Activated CD4-positive, alpha-beta T cell treated with anti-CD3 and anti-CD28 coated beads, Interleukin-2, Interleukin-6, amounts not matched to agents 100 ng/mL and 50 ng/mL, durations not matched to agents 16 hours and 8 hours (primary cell): ENCODE results near the gene CTSZ.
"Not testable (repeated sequence)": the region's sequence is repeated elsewhere in the genome, so short reads cannot be mapped to it uniquely, and the experiment has no call there.

Source experiments
- DNase-seq: peaks from one replicate; pipeline ENCODE4 v3.0.0-alpha.2; 2020

CTSZ gene

DNA sequence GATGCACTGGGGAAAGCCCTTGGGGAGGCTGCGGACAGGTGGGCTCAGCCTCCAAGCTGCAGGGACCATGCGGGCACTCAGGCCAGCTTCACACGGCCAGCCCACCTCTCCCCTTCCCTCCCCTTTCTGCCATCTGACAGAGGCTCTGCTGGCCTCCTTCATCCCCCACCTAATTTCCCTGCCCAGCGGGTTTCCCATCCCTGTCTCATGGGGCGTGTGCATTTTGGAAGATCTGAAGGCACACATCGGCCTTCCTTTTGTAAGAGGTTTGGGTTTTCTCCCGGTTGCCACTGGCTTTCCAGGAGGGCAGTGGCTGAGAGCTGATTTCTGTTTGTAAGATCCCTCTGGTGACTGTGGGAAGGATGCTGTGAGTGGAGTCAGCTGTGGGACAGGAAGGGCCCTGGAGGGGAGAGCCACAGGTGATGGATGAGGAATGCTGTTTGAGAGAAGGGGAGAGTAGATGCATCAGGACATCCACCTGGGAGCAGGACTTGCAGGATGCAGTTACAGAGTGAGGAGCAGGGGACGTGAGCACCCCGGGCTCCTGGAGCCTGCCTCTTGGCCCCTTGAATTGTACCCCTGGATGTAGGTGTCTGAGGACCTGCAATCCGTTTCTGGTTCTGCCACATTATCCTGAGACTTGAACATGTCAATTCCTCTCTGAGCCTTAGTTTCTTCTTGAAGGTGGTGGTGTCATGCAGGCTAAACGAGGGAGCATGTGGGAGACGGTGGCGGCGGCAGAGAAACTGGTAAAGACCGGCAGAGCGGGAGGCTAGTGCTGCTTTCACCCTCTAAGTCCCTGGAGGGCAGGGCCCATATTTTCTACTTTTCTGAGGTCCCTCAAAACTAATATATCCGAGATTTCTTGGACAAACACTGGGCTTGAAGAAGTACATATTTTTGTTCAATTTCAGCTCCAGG, 6.2 kb upstream of the CTSZ start:
- DNase-seq = no peak

DNA sequence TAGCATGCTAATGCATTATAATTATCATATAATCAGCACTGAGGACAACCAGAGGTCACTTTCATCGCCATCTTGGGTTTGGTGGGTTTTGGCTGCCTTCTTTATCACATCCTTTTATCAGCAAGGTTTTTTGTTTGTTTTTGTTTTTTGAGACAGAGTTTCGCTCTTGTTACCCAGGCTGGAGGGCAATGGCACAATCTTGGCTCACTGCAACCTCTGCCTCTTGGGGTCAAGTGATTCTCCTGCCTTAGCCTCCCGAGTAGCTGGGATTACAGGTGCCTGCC, 4.8 kb upstream of the CTSZ start:
- not testable (repeated sequence) for DNase-seq

DNA sequence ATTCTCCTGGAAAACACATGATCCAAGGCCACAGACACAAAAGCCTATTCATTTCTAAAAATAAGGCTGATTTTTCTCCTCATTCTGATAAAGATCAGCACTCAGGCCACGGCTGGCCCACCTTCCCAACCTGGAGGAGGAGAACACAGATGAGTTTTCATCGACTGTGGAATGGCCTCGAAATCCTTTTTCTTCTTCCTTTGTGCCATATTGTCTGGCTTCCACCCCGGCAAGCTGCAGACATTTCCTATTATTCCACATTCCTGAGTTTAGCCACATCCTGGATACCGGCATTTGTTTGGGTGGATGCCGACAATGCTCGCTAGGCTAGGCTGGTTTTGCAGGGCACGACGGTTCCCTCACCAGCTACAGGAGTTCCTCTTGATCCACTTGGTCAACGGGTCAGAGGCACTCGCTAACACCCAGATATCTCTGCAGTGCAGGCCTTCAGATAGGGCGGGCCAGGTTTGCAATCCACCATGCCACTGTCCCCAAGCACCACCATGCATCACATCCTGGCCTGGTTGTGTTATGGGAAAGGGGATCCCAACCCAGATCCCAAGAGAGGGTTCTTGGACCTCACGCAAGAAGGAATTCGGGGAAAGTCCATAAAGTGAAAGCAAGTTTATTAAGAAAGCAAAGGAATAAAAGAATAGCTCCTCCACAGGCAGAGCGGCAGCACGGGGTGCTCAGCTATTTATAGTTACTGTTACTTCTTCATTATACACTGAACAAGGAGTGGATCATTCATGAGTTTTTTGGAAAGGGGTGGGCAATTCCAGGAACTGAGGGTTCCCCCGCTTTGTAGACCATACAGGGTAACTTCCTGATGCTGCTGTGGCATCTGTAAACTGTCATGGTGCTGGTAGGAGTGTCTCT, 4.2 kb upstream of the CTSZ start:
- DNase-seq = no peak

DNA sequence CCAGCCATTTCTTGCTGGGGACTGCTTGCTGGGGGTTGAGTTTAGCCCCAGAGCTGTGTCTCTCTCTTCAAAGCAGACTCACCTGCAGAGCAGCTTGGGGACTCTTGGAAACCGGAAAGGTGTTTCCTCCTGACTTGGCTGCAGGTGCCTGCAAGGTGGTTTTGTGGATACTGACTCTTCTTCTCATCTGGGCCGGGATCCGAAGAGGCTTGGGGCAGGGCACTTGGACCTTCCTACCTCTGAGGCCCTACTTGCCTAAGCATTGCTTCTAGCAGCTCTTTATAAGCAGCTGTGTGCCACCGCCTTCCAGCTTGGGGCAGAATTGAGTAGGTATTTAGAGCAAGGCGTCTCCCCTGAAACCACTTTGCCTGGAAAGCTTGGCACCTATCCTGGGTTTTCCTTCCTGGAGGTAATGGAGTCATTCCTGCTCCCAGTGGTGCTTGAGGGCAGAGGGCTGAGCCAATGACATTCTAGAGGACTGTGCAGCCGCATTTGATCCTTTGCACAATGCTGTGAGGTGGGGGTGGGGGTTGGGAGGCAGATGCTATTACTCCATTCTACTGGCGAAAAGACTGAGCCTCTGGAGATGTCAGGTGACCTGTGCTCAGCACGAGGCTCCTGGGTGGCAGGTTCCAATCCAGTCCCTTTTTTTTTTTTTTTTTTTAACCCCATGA, 3.4 kb upstream of the CTSZ start:
- DNase-seq = no peak

DNA sequence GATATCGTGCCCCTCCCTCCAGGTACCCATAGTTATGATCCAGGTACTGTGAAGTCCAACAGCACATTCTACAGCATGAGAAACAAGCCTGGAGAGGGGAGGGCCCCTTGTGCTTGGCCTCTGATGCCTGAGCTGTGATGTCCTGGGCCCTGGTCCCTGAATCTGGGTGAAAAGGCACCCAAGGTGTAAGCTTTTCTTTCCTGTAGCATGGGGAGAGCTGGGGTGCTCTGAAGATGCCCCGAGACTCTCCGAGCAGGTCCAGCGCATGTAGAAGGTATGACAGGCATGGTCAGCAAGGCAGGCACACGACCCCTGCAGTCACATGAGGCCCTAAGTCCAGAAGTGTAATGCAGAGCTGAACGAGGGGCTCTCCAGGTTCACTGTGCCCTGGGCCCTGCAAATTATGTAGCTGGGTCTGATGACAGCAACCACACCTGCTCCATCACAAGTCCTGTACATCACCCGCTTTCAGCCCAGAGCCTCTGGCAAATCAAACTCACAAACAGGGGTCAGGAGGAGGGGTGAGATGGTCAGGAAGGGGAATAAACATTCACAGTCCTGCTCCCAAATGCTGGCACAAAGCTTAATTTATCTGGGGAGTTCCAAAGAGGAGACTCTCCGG, 1.8 kb upstream of the CTSZ start:
- DNase-seq = no peak

DNA sequence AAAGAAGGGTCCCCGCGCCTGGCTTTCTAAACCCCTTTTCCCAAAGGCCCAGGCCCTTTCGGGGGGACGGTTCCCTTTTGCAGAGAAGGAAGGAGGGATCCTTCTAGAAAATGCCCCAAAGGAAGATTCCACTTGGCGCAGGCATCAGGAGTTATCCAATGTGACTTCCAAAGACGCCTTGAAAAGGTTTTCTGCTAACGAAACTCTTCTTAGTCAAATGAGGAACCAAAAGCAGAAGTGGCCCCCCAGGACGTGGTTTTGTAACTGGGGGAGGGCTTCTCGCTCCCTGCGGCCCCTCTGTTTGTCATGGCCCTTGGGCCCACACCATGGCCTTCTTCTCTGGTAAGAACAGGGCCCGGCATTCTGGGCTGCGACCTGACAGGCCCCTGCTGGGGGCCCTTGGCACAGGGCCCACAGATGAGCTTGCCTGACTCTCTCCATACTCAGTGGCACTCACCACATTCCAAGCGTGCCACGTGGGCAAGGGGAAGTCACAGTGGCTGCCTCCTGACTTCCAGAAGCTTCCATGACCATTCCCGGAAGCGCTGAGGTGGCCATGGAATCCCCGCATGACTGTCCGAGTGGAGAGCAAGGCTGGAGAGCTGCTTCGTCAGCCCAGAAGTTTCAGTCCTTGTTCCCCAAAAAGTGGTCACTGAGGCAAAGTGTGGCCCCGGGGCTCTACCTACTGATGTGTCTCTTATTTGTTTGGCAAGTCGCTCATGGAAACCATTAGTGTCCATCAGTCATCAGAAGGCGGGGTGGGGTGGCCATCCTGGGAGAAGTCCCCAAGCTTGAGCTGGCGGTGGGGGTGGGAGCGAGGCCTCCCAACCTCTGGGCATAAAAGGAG, 834 bp upstream of the CTSZ start:
- no peak for DNase-seq

DNA sequence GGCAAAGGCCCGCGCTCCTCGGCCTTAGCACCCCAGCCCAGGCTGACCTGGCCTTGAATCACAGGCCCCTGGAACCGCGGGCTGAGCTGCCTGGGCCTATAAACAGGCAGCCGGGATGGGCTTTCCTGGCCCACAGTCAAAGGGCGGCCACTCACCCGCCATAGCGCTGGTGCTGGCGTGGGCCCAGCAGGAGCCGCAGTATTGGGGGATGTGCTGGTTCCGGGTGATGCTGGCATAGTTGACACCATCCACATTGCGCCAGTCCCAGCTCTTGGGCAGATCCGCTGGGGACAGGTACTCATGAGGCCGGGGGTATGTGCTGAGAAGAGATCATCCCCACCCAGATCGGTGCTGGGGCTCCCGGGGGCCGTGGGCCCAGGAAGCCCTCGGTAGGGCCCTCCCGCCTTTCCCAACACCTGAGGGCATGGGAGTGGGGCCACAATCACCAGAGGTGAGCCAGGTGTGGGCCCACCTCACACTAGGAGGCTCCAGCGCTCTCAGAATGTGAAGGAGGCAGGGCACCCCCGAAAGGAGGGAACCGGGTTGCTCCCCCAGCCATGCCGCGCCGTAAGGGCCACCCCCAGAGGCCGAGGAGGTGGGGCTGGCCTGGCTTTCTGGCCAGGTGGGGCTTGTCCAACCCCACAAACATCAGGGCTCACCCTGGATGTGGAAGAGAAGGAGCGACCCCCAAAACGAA, 739 bp downstream of the CTSZ start:
- DNase-seq = no peak

DNA sequence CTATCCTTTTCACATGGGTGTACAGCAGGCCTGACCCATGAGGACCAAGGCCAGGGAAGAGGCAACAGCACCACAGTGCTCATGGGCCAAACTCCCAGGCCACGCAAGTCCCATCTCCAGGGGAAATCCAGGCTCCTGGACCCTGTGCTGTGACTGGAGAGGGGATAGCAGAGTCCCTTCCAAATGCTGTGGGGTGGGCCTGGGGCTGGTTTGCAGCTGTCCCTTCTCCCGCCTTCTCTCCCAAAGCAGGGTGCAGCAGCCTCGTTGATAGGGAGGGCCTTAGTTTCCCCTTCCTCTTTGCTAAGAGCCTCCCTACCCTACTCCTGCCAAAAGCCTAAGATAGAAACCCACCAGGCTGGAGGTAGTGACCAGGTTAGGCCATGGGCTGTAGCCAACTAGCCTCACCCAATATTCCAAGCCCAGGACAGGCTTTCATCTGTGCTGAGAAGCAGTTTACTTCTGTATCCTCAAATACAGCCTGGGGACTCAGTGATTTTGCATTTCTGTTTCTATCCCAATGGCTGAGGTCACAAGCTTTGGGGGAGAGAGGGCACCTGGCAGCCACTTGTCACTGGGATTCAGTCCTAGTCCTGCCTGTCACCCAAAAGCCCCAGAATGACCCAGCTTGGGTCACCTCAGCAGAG, 1.4 kb downstream of the CTSZ start:
- no peak for DNase-seq

DNA sequence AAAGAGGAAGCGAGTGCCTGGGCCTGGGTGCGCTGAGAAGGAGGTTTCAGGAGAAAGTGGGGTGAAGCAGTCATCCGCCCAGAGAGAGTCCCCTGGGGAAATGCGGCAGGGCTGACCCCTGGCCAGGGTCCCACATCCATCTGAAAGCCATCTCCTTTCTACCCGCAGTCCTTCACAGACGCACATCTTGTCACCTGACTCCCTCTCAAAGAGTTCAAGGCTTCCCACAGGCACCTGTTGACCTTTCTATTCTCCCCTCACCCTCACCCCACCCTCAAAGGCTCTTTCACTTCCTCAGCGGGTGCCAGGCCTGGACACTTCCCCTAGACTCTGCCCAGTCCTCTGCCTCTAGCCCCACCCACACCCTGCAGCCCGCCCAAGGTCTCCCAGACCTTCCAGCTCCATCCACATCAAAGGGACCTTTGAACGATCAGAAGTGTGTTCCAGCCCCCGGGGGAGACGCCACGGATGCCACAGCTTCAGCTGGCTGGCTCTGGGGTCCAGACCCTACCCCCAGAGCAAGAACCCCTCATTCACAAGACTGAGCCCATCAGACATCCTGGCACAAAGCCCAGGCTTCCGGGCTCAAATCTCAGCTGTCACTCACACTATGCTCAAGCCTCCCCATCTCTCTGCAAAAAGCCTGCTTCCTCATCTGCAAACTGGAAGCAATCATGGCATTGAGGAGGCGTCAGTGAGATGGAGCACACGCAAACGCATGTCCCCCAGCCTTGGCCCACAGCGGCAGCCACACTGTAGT, 2.1 kb downstream of the CTSZ start:
- DNase-seq = peak; percentile 43

DNA sequence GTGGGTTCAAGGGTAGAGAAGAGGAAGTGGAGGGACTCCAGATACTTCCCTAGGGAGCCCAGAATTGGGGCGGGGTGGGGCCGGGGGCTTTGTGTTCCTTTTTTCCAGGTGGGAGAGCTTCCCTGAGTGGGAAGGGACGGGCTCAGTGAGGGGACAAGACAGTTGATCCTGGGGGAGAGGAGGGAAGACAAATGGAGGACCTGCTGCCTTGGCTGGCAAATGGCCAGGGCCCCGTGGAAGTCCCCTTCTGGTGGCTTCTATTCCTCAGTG, 2.6 kb downstream of the CTSZ start:
- DNase-seq = no peak

DNA sequence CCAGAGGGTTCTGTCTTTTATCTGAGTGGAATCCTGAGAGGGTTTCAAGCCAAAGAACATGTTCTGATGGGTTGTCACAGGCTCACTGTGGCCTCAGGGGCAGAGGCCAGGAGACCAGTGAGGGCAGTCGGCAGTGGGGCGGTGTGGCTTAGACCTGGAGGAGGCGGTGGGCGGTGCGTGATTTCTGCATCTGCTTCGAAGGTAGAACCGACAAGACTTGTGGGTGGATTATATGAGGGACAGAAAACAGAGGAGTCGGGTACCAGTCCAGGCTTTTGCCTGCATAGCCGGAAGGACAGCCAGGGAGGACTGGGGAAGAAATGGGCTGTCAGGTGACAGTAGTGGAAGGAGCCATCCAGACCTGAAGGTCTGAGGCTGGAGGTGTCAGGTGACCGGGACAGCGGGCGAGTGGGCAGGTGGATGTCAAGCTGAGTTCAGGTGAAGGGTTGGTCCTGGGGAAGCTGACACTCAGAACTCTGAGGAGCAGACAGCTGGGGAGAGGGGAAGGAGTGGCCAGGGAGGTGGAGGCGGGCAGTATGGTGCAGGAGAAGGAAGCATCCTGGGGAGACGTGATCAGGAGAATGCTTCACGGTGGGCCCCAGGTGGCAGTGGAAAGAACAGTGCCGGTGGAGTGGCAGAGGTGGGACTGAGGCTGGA, 3.1 kb downstream of the CTSZ start:
- no peak for DNase-seq

DNA sequence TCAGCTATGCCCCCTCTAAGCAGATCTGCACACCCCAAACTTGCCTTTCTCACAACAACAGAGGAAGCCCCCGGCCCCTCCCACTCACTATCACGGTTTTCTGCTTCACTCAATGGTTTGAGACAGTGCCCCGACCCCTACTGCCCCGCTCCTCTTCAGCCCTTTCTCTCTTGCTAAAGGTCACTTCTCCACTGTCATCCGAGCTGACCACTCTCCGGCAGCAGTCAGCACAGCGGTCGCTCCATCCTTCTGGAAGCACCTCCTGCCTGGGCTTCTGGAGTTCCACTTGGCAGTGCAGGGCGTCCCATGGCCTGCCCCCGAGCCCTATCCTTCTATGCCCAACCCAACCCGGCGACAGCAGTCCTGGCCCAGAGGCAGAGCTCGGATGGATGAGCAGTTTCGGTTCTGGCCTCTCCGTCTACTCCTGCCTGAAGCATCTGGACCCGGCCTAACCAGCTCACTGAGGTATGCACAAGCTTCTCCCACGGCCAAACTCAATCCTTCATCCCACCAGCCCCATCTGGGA, 4.1 kb downstream of the CTSZ start:
- DNase-seq = no peak

DNA sequence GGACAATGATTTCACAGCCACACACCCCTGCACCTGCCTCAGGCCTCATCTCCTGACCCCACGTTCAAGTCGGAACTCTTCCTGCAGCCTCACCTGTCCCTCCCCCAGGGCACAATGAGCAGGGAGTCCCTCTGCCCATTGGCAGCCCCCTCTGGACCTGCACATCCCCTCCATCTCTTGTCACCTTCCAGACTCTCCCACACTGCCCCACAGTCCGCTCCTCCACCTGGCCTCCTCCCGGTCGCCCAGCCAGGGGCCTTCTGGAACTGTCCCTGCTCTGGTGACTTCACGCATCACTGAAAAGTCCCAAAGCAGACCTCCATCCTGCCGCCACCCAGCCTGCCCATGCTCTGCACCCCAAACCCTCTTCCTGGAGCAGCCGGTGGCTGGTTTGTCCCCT, 4.7 kb downstream of the CTSZ start:
- DNase-seq = no peak

DNA sequence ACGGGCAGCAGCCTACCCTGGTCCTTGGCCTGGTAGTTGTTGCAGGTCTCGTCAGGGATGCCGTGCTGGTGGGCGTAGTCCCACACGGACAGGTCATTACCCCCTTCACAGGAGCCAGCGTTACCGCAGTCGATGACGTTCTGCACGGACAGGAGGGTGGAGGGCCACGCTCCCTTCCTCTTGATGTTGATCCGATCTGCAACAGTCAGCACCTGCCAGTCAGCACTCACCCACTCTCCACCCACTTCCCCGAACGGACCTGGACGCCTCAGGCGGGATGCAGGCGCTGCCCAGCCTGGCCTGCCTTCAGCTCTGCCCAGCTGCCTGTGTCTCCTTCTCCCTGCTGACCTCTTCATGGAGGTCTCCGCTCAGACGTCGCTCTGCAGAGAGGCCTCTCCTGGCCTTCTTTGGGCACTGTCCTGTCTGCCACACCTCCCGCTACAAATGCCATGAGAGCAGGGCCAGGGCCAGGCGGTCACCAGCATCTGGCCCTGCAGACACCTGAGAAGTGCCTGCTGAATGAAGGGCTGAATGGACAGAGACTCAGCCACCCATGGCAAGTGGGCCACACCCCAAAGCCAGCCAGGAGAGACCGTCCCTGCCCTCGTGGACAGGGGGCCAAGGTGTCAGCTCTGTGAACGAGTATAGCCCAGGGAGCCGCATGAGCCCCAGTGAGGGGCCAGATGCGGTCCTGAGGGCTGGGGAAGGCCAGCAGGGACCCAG, 5.4 kb downstream of the CTSZ start:
- no peak for DNase-seq

DNA sequence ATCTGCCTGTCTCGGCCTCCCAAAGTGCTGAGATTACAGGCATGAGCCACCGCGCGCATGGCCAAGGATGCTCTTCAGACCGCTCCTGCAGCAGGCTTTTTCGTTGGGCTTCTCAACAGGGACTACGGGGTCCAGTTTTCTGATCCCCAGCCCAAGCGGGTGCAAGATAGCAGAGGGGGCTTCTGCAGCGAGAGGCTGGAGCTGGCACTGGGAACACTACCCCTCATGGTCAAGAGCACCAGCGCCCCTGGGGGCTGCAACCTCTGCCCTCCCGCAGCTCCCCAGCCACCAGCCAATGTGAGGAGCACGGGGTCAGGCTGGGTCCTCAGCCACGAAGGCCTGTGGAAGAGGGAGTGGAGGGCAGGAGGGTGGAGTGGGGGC, 6.0 kb downstream of the CTSZ start:
- no peak for DNase-seq

DNA sequence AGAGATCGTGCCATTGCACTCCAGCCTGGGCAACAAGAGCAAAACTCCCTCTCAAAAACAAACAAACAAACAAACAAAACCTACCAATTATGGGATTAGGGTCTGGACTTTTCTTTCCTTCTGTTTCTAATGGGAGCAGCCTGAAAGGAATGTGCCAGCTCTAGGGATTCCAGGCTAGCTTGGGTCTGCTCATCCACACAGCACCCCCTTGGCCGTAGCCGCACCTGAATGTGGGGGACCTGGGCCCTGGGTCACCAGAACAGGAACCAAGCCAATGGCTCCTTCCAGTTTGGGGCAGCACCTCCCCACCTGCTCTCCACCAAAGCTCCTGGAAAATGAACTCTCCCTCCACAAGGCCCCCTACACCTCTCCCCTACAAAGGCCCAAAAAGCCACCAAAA, 6.7 kb downstream of the CTSZ start:
- no peak for DNase-seq

DNA sequence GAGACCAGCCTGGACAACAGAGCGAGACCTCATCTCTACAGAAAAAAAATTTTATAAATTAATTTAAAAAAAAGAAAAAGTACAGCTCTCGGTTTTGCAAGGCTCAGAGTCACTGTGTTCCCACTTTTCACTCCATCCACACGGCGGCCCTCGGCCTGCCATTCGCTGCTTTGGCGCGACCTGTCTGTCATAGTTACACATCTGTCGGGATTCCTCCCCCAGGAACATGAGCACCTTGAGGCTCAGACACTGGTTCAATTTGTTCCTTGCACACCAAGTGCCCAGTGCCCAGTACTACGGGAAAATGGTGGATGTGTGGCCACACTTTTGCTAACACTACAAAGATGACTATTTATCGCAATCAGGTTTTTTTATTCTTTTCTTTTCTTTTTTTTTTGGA, 8.4 kb downstream of the CTSZ start:
- DNase-seq = no peak

DNA sequence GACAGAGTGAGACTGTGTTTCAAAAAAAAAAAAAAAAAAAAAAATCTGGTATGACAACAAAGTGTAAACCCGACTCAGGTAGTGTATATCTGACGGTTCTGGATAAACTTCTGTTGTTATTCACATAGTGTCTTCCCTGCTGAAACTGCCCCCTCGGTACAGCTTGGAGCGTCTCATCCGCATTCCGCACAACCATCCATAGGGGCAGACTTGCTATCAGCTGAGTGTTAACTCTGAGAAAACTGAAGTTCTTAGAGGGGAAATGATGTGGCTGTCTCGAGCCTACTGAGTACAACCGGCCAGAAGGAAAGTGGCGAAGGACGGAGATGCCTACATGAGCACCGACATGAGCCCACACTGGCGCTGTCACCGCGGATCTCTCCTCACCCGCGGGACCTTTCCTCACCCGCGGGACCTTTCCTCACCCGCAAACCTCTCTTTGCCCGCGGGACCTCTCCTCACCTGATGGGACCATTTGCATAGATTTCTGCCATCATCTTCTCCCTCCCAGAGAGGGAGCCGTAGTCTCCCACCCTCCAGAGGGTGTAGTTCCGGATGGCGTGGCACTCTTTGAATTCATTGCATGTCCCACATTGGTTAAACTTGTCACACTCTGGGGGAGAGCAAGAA, 9.8 kb downstream of the CTSZ start:
- no peak for DNase-seq

DNA sequence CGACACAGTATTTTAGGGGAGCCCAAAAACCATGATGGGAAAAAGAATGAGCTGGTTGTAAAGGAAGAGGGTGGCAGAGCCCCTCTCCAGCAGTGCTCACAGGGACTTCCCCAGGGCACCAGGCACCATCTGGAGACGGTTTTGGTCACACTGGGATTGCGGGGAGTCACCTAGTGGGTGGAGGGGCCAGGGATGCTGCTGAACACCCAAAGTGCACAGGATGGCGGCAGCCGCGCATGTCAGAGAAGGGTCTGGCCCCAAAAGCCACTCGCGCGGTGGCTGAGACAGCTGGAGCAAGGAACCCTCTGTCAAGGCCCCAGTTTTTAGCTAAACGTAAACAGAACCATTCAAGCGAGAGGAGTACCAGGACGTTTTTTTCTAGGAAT, 10.8 kb downstream of the CTSZ start:
- DNase-seq = no peak
